Immature natural killer cell (primary cell): Measurements from ENCODE around the gene CLNK. TPM values are rescaled to one million over a fixed set of nuclear protein-coding genes. Genes with fewer than 3 reads are reported as not detected.
A peak's percentile ranks its signal among the peaks of the same experiment; 100 is the strongest.

Source experiments
- DNase-seq, 3 donors: peaks; one replicate each; pipeline ENCODE4 v3.0.0; 2022; ENCODE audit warnings: mixed read lengths in 1 of 3
- H3K27ac Mint-ChIP-seq, 6 donors: one replicate each; pipeline ENCODE4 v1.8.0; 2020; ENCODE audit warnings: mixed read lengths in 6 of 6, mild to moderate bottlenecking in 5 of 6, inconsistent platforms in 4 of 6, moderate library complexity in 3 of 6
- H3K27me3 Mint-ChIP-seq, 3 donors: one replicate each; pipeline ENCODE4 v1.8.0; 2020 to 2021; ENCODE audit warnings: low read depth in 3 of 3, mild to moderate bottlenecking in 3 of 3, mixed read lengths in 3 of 3, moderate library complexity in 3 of 3, inconsistent platforms in 1 of 3
- H3K36me3 Mint-ChIP-seq, 3 donors: one replicate each; pipeline ENCODE4 v1.8.0; 2020; ENCODE audit warnings: mixed read lengths in 3 of 3, inconsistent platforms in 2 of 3, mild to moderate bottlenecking in 2 of 3
- H3K4me1 Mint-ChIP-seq, 2 donors: one replicate each; pipeline ENCODE4 v1.8.0; 2020; ENCODE audit warnings: inconsistent platforms in 2 of 2, mild to moderate bottlenecking in 2 of 2, mixed read lengths in 2 of 2, moderate library complexity in 1 of 2
- H3K4me3 Mint-ChIP-seq, 5 donors: one replicate each; pipeline ENCODE4 v1.8.0; 2020; ENCODE audit warnings: mild to moderate bottlenecking in 5 of 5, mixed read lengths in 5 of 5, inconsistent platforms in 3 of 5, moderate library complexity in 3 of 5
- H3K9me3 Mint-ChIP-seq, 6 donors: one replicate each; pipeline ENCODE4 v1.8.0; 2020; ENCODE audit warnings: mild to moderate bottlenecking in 6 of 6, mixed read lengths in 6 of 6, inconsistent platforms in 4 of 6, moderate library complexity in 3 of 6
- polyA plus RNA-seq, 3 donors: library from polyadenylated mRNA; unstranded; fragments of 300-500 nt; fragmentation: Illumina TruSeq; gene quantifications; one replicate each; pipeline ENCODE4 v1.2.3, GENCODE V29; 2021

CLNK gene
- polyA plus RNA-seq, 3 donors from 2014 or later, result 1.5 to 1.8 TPM; not detected in 1

DNA sequence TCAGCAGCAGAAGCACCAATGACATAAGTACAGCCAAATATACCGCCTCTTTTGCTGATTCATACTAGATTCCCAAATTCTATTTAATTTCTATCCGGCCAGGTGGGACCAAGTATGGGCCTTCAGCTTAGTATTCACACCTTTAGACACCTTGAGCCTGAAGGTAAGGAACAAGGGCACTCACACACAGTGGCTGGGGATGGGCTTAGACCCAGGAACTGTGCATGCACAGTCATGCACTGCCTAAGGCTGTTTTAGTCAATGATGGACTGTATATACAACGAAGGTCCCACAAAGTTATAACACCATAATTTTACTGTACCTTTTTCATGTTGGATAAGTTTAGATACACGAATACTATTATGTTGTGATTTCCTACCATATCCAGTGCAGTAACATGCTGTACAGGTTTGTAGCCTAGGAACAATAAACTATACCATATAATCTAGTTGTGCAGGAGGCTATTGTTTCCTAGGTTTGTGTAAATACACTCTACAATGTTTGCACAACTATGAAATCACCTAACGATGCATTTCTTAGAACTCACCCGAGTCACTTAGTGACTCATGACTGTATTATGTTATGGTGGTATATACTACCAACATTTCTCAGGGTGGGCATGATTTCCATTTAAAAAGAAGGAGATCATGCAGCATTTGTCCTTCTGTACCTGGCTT lies 9.7 kb upstream of the CLNK start:
- DNase-seq, result no peak
- peaks cover 0 to 3% (median 0%) of the 10 kb centered on the region in 3 donors for H3K36me3 Mint-ChIP-seq
- H3K27ac Mint-ChIP-seq, result no peak overlapping the region
- no peak overlapping the region for H3K4me3 Mint-ChIP-seq
- no peaks in the 10 kb centered on the region for H3K9me3 Mint-ChIP-seq
- H3K4me1 Mint-ChIP-seq, result no peaks in the 10 kb centered on the region
- peaks cover 0 to 2% (median 0%) of the 10 kb centered on the region in 3 donors for H3K27me3 Mint-ChIP-seq

- Mint-ChIP-seq H3K27me3 (peaks cover 0 to 2% (median 0%) of the 10 kb centered on the region in 3 donors), H3K27ac (no peak overlapping the region), H3K9me3 (no peaks in the 10 kb centered on the region), H3K36me3 (no peaks in the 10 kb centered on the region), H3K4me1 (no peaks in the 10 kb centered on the region), H3K4me3 (no peak overlapping the region)
- no peak for DNase-seq
Observed at GRCh38 chr4:10691651-10692050, 7.1 kb upstream of the CLNK start.

GRCh38 chr4:10690185-10690907 lies 5.8 kb upstream of the CLNK start:
- no peak overlapping the region for H3K27ac Mint-ChIP-seq
- no peak for DNase-seq
- no peak overlapping the region for H3K4me3 Mint-ChIP-seq

DNA sequence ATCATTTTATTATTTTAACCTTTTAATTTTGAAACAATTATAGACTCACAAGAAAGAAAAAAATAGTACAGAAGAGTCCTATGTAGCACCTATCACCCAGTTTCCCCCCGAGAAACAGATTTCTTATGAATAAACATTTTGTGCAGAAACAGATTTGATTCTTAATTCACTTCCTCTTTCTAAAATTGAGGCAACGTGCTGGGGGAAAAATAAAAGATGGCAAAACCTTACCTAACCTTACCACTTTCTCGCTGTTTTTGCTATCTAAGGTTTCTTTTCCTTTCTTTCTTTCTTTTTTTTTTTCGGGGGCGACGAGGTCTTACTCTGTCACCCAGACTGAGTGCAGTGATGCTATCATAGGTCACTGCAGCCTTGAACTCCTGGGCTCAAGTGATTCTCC lies 4.3 kb upstream of the CLNK start:
- no peaks in the 10 kb centered on the region for H3K9me3 Mint-ChIP-seq

More at GRCh38 chr4:10690185-10690907, 5.8 kb upstream of the CLNK start:
- H3K4me1 Mint-ChIP-seq, result peaks cover 6 to 11% of the 10 kb centered on the region in 2 donors
- peaks cover 0 to 2% (median 0%) of the 10 kb centered on the region in 3 donors for H3K27me3 Mint-ChIP-seq
- no peaks in the 10 kb centered on the region for H3K36me3 Mint-ChIP-seq
- no peaks in the 10 kb centered on the region for H3K9me3 Mint-ChIP-seq

GRCh38 chr4:10688022-10688421 lies 3.5 kb upstream of the CLNK start:
- H3K4me3 Mint-ChIP-seq, result no peak overlapping the region
- peaks cover 0 to 2% (median 0%) of the 10 kb centered on the region in 3 donors for H3K27me3 Mint-ChIP-seq
- no peaks in the 10 kb centered on the region for H3K36me3 Mint-ChIP-seq
- H3K9me3 Mint-ChIP-seq, result no peaks in the 10 kb centered on the region
- H3K27ac Mint-ChIP-seq, result peak overlapping the region in 1 of 6 donors; percentile 5
- H3K4me1 Mint-ChIP-seq, result peaks cover 21 to 35% of the 10 kb centered on the region in 2 donors
- DNase-seq, result no peak

More for the DNA sequence above, 4.3 kb upstream of the CLNK start:
- no peak for DNase-seq
- H3K4me1 Mint-ChIP-seq, result peaks cover 19 to 26% of the 10 kb centered on the region in 2 donors
- H3K36me3 Mint-ChIP-seq, result no peaks in the 10 kb centered on the region
- no peak overlapping the region for H3K27ac Mint-ChIP-seq
- H3K27me3 Mint-ChIP-seq, result peaks cover 0 to 2% (median 0%) of the 10 kb centered on the region in 3 donors
- no peak overlapping the region for H3K4me3 Mint-ChIP-seq

- Mint-ChIP-seq H3K36me3 (no peaks in the 10 kb centered on the region), H3K4me3 (no peak overlapping the region), H3K27ac (no peak overlapping the region), H3K27me3 (peaks cover 0 to 2% (median 0%) of the 10 kb centered on the region in 3 donors), H3K4me1 (peaks cover 21 to 40% of the 10 kb centered on the region in 2 donors), H3K9me3 (no peaks in the 10 kb centered on the region)
- DNase-seq, result no peak
Observed at GRCh38 chr4:10687526-10687925, 3.0 kb upstream of the CLNK start.

- peak overlapping the region in 1 of 6 donors; percentile 24 for H3K27ac Mint-ChIP-seq
- H3K27me3 Mint-ChIP-seq, result peaks cover 0 to 2% (median 0%) of the 10 kb centered on the region in 3 donors
- H3K4me1 Mint-ChIP-seq, result peaks cover 26 to 60% of the 10 kb centered on the region in 2 donors
Observed at GRCh38 chr4:10682397-10682796, 2.2 kb downstream of the CLNK start.

DNA sequence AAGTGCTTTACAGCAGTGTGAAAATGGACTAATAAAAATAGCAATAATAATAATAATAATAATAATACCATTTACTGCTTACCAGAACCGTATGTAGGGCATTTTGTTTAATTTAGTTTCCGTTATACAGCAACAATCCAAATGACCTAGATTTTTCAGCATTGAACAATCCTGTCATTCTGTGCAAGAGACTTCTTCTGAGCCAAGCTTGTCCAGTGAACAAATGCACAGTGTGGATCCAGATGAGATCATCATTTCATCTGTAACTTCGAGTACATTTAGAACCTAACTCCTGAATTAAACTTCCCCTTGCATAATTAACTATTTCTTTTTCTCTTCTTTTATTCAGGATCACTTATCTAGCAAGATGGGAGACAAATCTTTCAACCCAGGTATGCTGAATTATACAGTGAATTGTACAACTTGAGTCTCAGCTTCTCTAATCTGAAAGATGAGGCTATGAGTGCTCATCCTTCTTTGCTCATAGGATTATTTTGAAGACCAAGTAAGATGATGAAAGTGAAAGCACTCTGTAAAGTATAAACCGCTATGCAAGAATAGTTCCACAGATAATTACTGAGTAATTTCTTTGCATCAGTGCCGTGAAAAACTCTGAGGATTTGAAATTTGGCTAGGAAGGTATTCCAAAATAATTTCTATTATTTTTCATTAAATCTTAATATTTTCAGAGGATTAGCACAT lies 6.6 kb downstream of the CLNK start:
- no peak for DNase-seq
- Mint-ChIP-seq H3K36me3 (no peaks in the 10 kb centered on the region), H3K27ac (peak overlapping the region in 4 of 6 donors; percentile 15 to 88 (median 54)), H3K4me1 (peaks cover 13 to 59% of the 10 kb centered on the region in 2 donors), H3K9me3 (peaks cover 0 to 2% (median 0%) of the 10 kb centered on the region in 6 donors), H3K4me3 (peak overlapping the region; percentile 44 to 72 (median 54)), H3K27me3 (peaks cover 0 to 2% (median 0%) of the 10 kb centered on the region in 3 donors)

More at GRCh38 chr4:10682397-10682796, 2.2 kb downstream of the CLNK start:
- no peak overlapping the region for H3K4me3 Mint-ChIP-seq
- no peaks in the 10 kb centered on the region for H3K36me3 Mint-ChIP-seq
- DNase-seq, result no peak
- H3K9me3 Mint-ChIP-seq, result peaks cover 0 to 2% (median 0%) of the 10 kb centered on the region in 6 donors

GRCh38 chr4:10673817-10674369 lies 10.7 kb downstream of the CLNK start:
- peaks cover 26 to 76% of the 10 kb centered on the region in 2 donors for H3K4me1 Mint-ChIP-seq
- DNase-seq, result no peak
- H3K4me3 Mint-ChIP-seq, result no peak overlapping the region
- H3K27me3 Mint-ChIP-seq, result no peaks in the 10 kb centered on the region
- peaks cover 0 to under 1% (median 0%) of the 10 kb centered on the region in 6 donors for H3K9me3 Mint-ChIP-seq
- no peaks in the 10 kb centered on the region for H3K36me3 Mint-ChIP-seq
- peak overlapping the region in 1 of 6 donors; percentile 49 for H3K27ac Mint-ChIP-seq

DNA sequence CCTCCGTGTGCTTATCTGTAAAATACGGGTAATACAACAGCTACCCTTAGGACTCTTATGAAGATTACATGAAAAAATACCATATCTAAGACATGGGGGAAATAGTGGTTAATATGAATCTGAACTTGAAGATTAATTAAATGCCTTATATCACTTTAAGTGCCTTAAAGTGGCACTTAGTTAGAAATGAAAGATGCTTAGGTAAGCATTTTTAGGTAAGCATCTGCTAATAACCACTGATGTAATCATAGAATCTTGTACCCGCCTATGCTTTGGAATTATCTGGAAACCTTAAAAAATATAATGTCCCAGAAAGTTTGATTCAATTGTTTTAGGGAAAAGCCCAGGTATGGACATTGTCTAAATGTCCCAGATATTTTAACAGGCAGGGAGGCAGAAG lies 12.2 kb downstream of the CLNK start:
- DNase-seq, result no peak
- Mint-ChIP-seq H3K4me1 (peaks cover 22 to 61% of the 10 kb centered on the region in 2 donors), H3K36me3 (no peaks in the 10 kb centered on the region), H3K27ac (peak overlapping the region in 1 of 6 donors; percentile 87), H3K9me3 (no peaks in the 10 kb centered on the region), H3K27me3 (peaks cover 0 to 2% (median 0%) of the 10 kb centered on the region in 3 donors), H3K4me3 (no peak overlapping the region)

- peak in 1 of 3 donors; percentile 7 for DNase-seq
- H3K4me1 Mint-ChIP-seq, result peaks cover 22 to 55% of the 10 kb centered on the region in 2 donors
- H3K36me3 Mint-ChIP-seq, result no peaks in the 10 kb centered on the region
- peak overlapping the region in 2 of 5 donors; percentile 2 to 28 for H3K4me3 Mint-ChIP-seq
- H3K9me3 Mint-ChIP-seq, result no peaks in the 10 kb centered on the region
- H3K27me3 Mint-ChIP-seq, result peaks cover 0 to 2% (median 0%) of the 10 kb centered on the region in 3 donors
- peak overlapping the region in 5 of 6 donors; percentile 17 to 87 (median 82) for H3K27ac Mint-ChIP-seq
Observed at GRCh38 chr4:10671799-10672198, 12.8 kb downstream of the CLNK start.

DNA sequence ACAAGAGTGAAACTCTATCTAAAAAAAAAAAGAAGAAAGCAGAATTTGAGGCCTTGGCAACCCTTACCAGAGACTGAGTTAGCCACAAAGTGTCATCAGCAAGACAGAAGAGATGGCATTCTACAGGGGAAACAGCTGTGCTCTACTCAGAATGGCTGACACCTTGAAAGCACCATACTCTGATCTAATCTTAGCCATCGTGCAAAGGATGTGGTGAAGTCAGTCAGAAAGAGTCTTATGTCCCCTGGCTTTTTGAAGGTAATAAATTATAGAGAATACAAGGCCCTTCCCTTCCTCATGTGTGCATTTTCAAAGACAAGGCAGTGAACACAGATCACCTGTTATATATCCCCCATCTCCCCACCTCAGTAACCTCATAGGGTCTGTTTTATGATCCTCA lies 13.2 kb downstream of the CLNK start:
- DNase-seq, result peak; percentile 61 to 71 (median 67)
- peak overlapping the region; percentile 17 to 87 (median 76) for H3K27ac Mint-ChIP-seq
- H3K4me1 Mint-ChIP-seq, result peaks cover 19 to 50% of the 10 kb centered on the region in 2 donors
- H3K27me3 Mint-ChIP-seq, result peaks cover 0 to 2% (median 0%) of the 10 kb centered on the region in 3 donors
- H3K4me3 Mint-ChIP-seq, result peak overlapping the region in 4 of 5 donors; percentile 2 to 57 (median 30)
- H3K9me3 Mint-ChIP-seq, result no peaks in the 10 kb centered on the region
- no peaks in the 10 kb centered on the region for H3K36me3 Mint-ChIP-seq

GRCh38 chr4:10670321-10670720 lies 14.2 kb downstream of the CLNK start:
- Mint-ChIP-seq H3K9me3 (no peaks in the 10 kb centered on the region), H3K27me3 (peaks cover 0 to 2% (median 0%) of the 10 kb centered on the region in 3 donors), H3K4me1 (peaks cover 19 to 40% of the 10 kb centered on the region in 2 donors), H3K27ac (peak overlapping the region in 1 of 6 donors; percentile 17), H3K4me3 (no peak overlapping the region), H3K36me3 (peaks cover 0 to 4% (median 0%) of the 10 kb centered on the region in 3 donors)
- no peak for DNase-seq
